Loucy (cell line): Measurements from ENCODE around the gene CDK19.
A peak's percentile ranks its signal among the peaks of the same experiment; 100 is the strongest.

Experiments
- H2AFZ ChIP-seq: fragments of 200-600 bp; sonication (generic); 2 replicates; pipeline ENCODE4 v1.6.0; 2016; ENCODE audit warnings: antibody characterized with exemption, mild to moderate bottlenecking, low read length, moderate library complexity
- H3F3A ChIP-seq: fragments of 200-600 bp; 2 replicates; pipeline ENCODE4 v1.6.0; 2016; ENCODE audit warnings: antibody characterized with exemption, low read depth, mild to moderate bottlenecking
- H3K27me3 ChIP-seq: fragments of 200-600 bp; sonication (generic); 2 replicates; pipeline ENCODE4 v1.6.1; 2014; ENCODE audit warnings: low read length, mild to moderate bottlenecking; ENCODE audit not compliant: insufficient read depth, poor library complexity, severe bottlenecking
- H3K36me3 ChIP-seq: fragments of 200-600 bp; sonication (generic); 2 replicates; pipeline ENCODE4 v1.6.1; 2016; ENCODE audit warnings: low read length; ENCODE audit not compliant: insufficient read depth
- H3K4me1 ChIP-seq: fragments of 200-600 bp; sonication (generic); 2 replicates; pipeline ENCODE4 v1.5.1; 2014; ENCODE audit warnings: low read length, mild to moderate bottlenecking; ENCODE audit not compliant: insufficient read depth, poor library complexity, severe bottlenecking
- H3K4me2 ChIP-seq: fragments of 200-600 bp; sonication (generic); 2 replicates; pipeline ENCODE4 v1.6.0; 2014; ENCODE audit warnings: antibody characterized with exemption, low read length, low read depth, mild to moderate bottlenecking; ENCODE audit not compliant: poor library complexity, severe bottlenecking
- H3K4me3 ChIP-seq: fragments of 200-600 bp; sonication (generic); 2 replicates; pipeline ENCODE4 v1.5.1; 2014; ENCODE audit warnings: low read length, mild to moderate bottlenecking, mixed read lengths; ENCODE audit not compliant: poor library complexity, severe bottlenecking
- H3K79me2 ChIP-seq: fragments of 200-600 bp; sonication (generic); 2 replicates; pipeline ENCODE4 v1.6.1; 2014; ENCODE audit warnings: low read length; ENCODE audit not compliant: insufficient read depth
- H3K9ac ChIP-seq: fragments of 200-600 bp; sonication (generic); 2 replicates; pipeline ENCODE4 v1.6.0; 2014; ENCODE audit warnings: mild to moderate bottlenecking, low read depth, low read length, moderate library complexity; ENCODE audit not compliant: poor library complexity, severe bottlenecking
- H3K9me2 ChIP-seq: fragments of 200-600 bp; sonication (generic); replicated peaks from 2 replicates; pipeline ENCODE4 v1.6.1; 2016; ENCODE audit warnings: low read depth, low read length, mixed read lengths
- H3K9me3 ChIP-seq: fragments of 200-600 bp; sonication (generic); 2 replicates; pipeline ENCODE4 v1.6.1; 2014; ENCODE audit warnings: mild to moderate bottlenecking, antibody characterized with exemption, low read length, low read depth; ENCODE audit not compliant: insufficient read depth
- H4K20me1 ChIP-seq: fragments of 200-600 bp; sonication (generic); 2 replicates; pipeline ENCODE4 v1.6.0; 2014; ENCODE audit warnings: antibody characterized with exemption, low read length, mild to moderate bottlenecking; ENCODE audit not compliant: insufficient read depth, poor library complexity, severe bottlenecking
- EZH2phosphoT487 ChIP-seq: fragments of 200-600 bp; IDR thresholded peaks from 2 replicates; pipeline ENCODE4 v1.6.1; 2018; ENCODE audit warnings: antibody characterized with exemption, mild to moderate bottlenecking, moderate library complexity, borderline replicate concordance
- TF ChIP-seq, protein P1 (sequence below): fragments of 200-600 bp; sonication (generic); conservative IDR thresholded peaks from 2 replicates; pipeline ENCODE4 v1.5.1; 2014; ENCODE audit warnings: mild to moderate bottlenecking, antibody characterized with exemption, low read length

The CDK19 gene

DNA sequence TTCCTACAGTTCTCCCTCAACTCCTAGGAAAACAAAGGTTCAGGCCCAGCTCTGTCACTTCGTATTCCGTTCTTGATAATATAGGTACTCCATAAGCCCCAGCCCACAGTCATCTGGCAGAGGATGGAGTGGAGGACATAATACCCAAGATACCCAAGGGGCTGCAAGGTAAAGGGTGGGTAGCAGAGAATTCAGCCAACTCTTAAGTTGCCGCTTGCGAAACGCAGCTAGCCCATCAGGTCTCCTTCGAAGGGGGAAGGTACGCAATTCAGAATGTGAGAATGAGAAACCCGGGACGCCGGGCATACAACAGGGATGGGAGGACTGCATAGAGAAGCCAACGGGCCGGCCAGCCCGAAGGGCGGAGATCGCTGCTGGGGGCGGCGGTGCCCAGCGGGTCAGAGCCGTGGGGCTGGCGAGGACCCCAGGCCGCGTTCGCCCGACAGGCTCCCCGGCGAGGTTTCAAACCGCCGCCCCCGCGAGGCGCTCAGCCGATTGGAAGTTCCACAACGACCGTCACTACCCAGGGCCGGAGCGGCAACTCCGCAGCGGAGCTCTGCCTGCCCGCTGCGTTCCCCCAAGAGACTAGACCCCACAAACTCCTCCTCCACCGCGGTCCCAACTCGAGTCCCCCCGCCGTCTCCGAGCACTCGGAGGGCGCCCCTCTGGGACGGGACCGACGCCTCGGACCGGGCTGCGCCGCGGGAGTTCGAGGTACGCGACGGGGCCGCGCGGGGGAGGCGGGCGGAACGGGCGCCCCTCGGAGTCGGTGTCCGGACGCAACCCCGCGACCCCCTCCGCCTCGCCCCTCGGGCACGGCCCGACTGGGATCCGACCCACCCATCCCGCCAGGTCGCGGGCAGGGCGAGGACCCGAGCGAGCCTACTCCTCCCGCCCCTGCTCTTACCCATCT, 911 bp downstream of the CDK19 start:
- TF ChIP-seq, protein P1, sequence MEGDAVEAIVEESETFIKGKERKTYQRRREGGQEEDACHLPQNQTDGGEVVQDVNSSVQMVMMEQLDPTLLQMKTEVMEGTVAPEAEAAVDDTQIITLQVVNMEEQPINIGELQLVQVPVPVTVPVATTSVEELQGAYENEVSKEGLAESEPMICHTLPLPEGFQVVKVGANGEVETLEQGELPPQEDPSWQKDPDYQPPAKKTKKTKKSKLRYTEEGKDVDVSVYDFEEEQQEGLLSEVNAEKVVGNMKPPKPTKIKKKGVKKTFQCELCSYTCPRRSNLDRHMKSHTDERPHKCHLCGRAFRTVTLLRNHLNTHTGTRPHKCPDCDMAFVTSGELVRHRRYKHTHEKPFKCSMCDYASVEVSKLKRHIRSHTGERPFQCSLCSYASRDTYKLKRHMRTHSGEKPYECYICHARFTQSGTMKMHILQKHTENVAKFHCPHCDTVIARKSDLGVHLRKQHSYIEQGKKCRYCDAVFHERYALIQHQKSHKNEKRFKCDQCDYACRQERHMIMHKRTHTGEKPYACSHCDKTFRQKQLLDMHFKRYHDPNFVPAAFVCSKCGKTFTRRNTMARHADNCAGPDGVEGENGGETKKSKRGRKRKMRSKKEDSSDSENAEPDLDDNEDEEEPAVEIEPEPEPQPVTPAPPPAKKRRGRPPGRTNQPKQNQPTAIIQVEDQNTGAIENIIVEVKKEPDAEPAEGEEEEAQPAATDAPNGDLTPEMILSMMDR = no peak
- no peak for TF ChIP-seq EZH2phosphoT487
- Histone ChIP-seq H3K36me3 (no peaks in the 10 kb centered on the region), H4K20me1 (peaks cover 49% of the 10 kb centered on the region), H3K9ac (peak overlapping the region; percentile 89), H3K9me3 (no peaks in the 10 kb centered on the region), H3K27me3 (no peaks in the 10 kb centered on the region), H3K4me1 (peaks cover 54% of the 10 kb centered on the region), H3K4me3 (peak overlapping the region; percentile 81), H3K79me2 (peaks cover 57% of the 10 kb centered on the region), H3K4me2 (peak overlapping the region; percentile 85), H3K9me2 (no peaks in the 10 kb centered on the region), H2AFZ (peak overlapping the region; percentile 72), H3F3A (peaks cover 6% of the 10 kb centered on the region)

DNA sequence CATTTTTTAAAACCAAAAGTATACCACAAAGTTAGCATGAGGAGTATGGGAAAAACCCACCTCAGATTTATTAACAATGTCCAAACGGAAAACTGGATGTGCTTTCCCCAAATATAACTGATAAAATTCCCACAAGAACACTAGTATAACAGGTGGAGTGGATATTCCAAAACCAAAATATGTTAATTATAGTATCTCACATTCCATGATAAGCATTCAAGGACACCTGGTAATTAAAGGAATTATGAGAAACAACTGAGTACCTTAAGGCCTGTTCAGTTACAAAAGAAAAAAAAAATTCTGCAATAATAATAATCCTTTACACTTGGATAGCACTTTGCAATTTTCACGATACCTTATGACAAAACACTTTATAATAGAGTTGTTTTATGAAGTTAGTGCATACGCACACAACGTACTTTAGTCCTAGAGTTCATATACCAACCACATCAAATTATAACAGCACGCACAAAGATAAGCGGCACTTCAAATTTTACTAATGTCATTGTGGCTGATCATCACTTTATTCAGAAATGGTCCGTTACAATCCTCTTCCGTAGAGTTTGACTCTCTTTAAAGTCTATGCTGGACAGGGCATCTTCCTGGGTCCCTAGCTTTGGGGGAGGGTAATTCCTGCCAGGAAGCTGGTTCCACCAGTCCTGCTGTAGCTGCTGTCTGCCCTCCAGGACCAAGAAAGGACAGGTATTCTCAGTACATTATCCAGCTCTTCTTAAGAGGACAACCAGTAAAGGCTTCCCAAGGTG, 1.7 kb downstream of the CDK19 start:
- Histone ChIP-seq H3K9me3 (no peaks in the 10 kb centered on the region), H3K9ac (peak overlapping the region; percentile 89), H3K4me3 (peak overlapping the region; percentile 81), H4K20me1 (peaks cover 51% of the 10 kb centered on the region), H3F3A (peaks cover 6% of the 10 kb centered on the region), H3K9me2 (no peaks in the 10 kb centered on the region), H3K79me2 (peaks cover 64% of the 10 kb centered on the region), H2AFZ (no peak overlapping the region), H3K27me3 (no peaks in the 10 kb centered on the region), H3K36me3 (no peaks in the 10 kb centered on the region), H3K4me2 (peak overlapping the region; percentile 85), H3K4me1 (peaks cover 56% of the 10 kb centered on the region)
- TF ChIP-seq, protein P1 = no peak

DNA sequence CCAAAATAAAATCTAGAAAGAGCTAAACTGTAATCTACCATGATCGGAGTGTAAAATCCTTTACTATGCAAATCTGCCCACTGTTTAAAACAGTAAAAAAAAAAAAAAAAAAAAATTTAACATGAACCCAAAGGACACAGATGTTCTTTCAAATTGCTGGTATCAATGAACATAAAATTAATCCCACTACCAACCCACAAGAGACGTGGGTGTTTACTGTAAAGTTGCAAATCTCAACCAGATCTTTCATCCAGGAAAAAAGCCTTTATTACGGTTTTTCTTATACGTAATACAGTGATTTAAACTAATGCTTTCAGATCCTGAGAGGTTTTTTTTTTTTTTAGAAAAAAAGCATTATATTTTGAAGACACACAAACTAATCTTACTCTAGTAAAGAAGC, 2.5 kb downstream of the CDK19 start:
- Histone ChIP-seq H3K9me3 (no peaks in the 10 kb centered on the region), H3K79me2 (peaks cover 72% of the 10 kb centered on the region), H3K4me2 (peak overlapping the region; percentile 85), H3K36me3 (no peaks in the 10 kb centered on the region), H3F3A (peaks cover 6% of the 10 kb centered on the region), H3K9me2 (no peaks in the 10 kb centered on the region), H2AFZ (no peak overlapping the region), H4K20me1 (peaks cover 59% of the 10 kb centered on the region), H3K4me3 (peak overlapping the region; percentile 81), H3K4me1 (peaks cover 61% of the 10 kb centered on the region), H3K9ac (peak overlapping the region; percentile 89), H3K27me3 (no peaks in the 10 kb centered on the region)
- no peak for TF ChIP-seq EZH2phosphoT487
- TF ChIP-seq, protein P1 = no peak
